Neural progenitor cell (in vitro differentiated cells): ENCODE measurements around the gene SSUH2. TPM values are rescaled to one million over a fixed set of nuclear protein-coding genes. Genes with fewer than 3 reads are reported as not detected.
A peak's percentile ranks its signal among the peaks of the same experiment; 100 is the strongest.

Source experiments
- DNase-seq: peaks from one replicate; pipeline ENCODE4 v3.0.0-alpha.2; 2016; ENCODE audit warnings: low spot score
- H2AFZ ChIP-seq: fragments of 200-600 bp; sonication (generic); replicated peaks from 2 replicates; pipeline ENCODE4 v1.6.1; 2016; ENCODE audit warnings: antibody characterized with exemption
- H3F3A ChIP-seq: fragments of 200-600 bp; sonication (generic); 2 replicates; pipeline ENCODE4 v1.6.1; 2016; ENCODE audit warnings: antibody characterized with exemption, low read depth
- H3K27ac ChIP-seq: fragments of 200-600 bp; sonication (generic); 2 replicates; pipeline ENCODE4 v1.5.1; 2016; ENCODE audit warnings: mild to moderate bottlenecking
- H3K27me3 ChIP-seq: fragments of 200-600 bp; sonication (generic); 2 replicates; pipeline ENCODE4 v1.6.1; 2016; ENCODE audit warnings: mild to moderate bottlenecking, moderate library complexity
- H3K36me3 ChIP-seq: fragments of 200-600 bp; sonication (generic); 2 replicates; pipeline ENCODE4 v1.5.1; 2016
- H3K4me1 ChIP-seq: fragments of 200-600 bp; sonication (generic); 2 replicates; pipeline ENCODE4 v1.6.1; 2016; ENCODE audit warnings: mixed run types
- H3K4me2 ChIP-seq: fragments of 200-600 bp; sonication (generic); 2 replicates; pipeline ENCODE4 v1.6.1; 2016
- H3K4me3 ChIP-seq: fragments of 200-600 bp; sonication (generic); 2 replicates; pipeline ENCODE4 v1.5.1; 2016
- H3K79me2 ChIP-seq: fragments of 200-600 bp; sonication (generic); 2 replicates; pipeline ENCODE4 v1.6.1; 2016; ENCODE audit warnings: low read depth
- H3K9ac ChIP-seq: fragments of 200-600 bp; sonication (generic); 2 replicates; pipeline ENCODE4 v1.6.1; 2016
- H3K9me3 ChIP-seq: fragments of 200-600 bp; sonication (generic); 2 replicates; pipeline ENCODE4 v1.5.1; 2016; ENCODE audit warnings: low read depth
- H4K20me1 ChIP-seq: fragments of 200-600 bp; sonication (generic); 2 replicates; pipeline ENCODE4 v1.6.1; 2016; ENCODE audit warnings: low read depth
- H3K27ac Mint-ChIP-seq: 3 replicates; pipeline ENCODE4 v1.8.0; 2021; ENCODE audit warnings: mixed read lengths
- H3K27me3 Mint-ChIP-seq: 2 replicates; pipeline ENCODE4 v1.8.0; 2022; ENCODE audit warnings: low read depth, mild to moderate bottlenecking, inconsistent platforms, moderate library complexity, mixed read lengths; ENCODE audit not compliant: insufficient read depth
- H3K36me3 Mint-ChIP-seq: 3 replicates; pipeline ENCODE4 v1.8.0; 2021; ENCODE audit warnings: mixed read lengths
- H3K4me1 Mint-ChIP-seq: 3 replicates; pipeline ENCODE4 v1.8.0; 2021; ENCODE audit warnings: mixed read lengths
- H3K4me3 Mint-ChIP-seq: 3 replicates; pipeline ENCODE4 v1.8.0; 2021; ENCODE audit warnings: mild to moderate bottlenecking, moderate library complexity, mixed read lengths
- H3K9me3 Mint-ChIP-seq: 3 replicates; pipeline ENCODE4 v1.8.0; 2020; ENCODE audit warnings: mixed read lengths
- EZH2 ChIP-seq: fragments of 200-600 bp; sonication (generic); IDR thresholded peaks from 2 replicates; pipeline ENCODE4 v1.6.1; 2017; ENCODE audit warnings: antibody characterized with exemption, mild to moderate bottlenecking, moderate library complexity
- EZH2phosphoT487 ChIP-seq: fragments of 200-600 bp; sonication (generic); IDR thresholded peaks from 2 replicates; pipeline ENCODE4 v1.6.1; 2017; ENCODE audit warnings: antibody characterized with exemption
- total RNA-seq: library from RNA; depleted of rRNA; stranded (reverse); fragments of >200 nt; gene quantifications from 2 replicates; pipeline ENCODE4 v1.2.3, GENCODE V29; 2015; ENCODE audit warnings: low replicate concordance
- TF ChIP-seq, protein P1 (sequence below): fragments of 200-600 bp; sonication (generic); IDR thresholded peaks from 2 replicates; pipeline ENCODE4 v1.5.1; 2017; ENCODE audit warnings: antibody characterized with exemption, mild to moderate bottlenecking

The SSUH2 gene
- total RNA-seq, 1 donor from 2014 or later, result 0.37 TPM

GRCh38 chr3:8610951-8611350, 33.6 kb downstream of the SSUH2 start:
- H3K9me3 Mint-ChIP-seq, result no peaks in the 10 kb centered on the region
- H3K4me1 Mint-ChIP-seq, result peaks cover 41% of the 10 kb centered on the region
- no peaks in the 10 kb centered on the region for H3K36me3 Mint-ChIP-seq

DNA sequence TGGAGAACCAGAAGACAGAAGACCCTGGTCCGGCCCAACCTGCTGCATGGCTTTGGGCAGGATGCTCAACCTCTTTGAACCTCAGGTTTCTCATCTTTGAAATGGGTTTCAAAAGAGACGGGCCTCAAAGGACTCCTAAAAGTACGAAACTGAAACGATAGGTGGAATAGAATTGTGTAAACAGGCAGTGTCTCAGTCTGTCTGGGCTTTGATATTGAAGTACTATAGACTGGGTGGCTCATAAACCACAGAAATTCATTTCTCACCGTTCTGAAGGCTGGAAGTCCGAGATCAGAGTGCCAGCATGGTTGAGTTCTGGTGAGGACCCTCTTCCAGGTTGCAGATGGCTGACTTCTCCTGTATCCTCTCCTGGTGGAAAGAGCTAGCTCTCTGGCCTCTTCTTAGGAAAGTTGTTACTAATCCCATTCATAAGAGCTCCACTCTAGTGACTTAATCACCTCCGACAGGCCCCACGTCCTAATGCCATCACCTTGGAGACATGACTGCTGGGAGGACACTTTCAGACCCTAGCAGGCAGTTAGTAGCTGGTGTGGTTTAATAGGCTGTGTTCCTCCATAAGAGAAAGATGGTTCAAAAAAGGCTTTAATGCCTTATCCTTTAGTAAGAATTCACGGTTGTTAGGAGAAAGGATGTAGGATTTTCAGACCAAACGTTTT, 35.7 kb downstream of the SSUH2 start:
- Mint-ChIP-seq H3K4me3 (peak overlapping the region; percentile 54), H3K27ac (peak overlapping the region; percentile 98)
- no peak overlapping the region for H2AFZ ChIP-seq

More at GRCh38 chr3:8610951-8611350, 33.6 kb downstream of the SSUH2 start:
- Histone ChIP-seq H3F3A (no peaks in the 10 kb centered on the region), H3K27me3 (no peaks in the 10 kb centered on the region), H2AFZ (no peak overlapping the region), H3K4me1 (peaks cover 19% of the 10 kb centered on the region), H3K27ac (no peak overlapping the region), H3K36me3 (no peaks in the 10 kb centered on the region), H3K9ac (no peak overlapping the region), H3K4me2 (peak overlapping the region; percentile 38), H3K9me3 (no peaks in the 10 kb centered on the region), H4K20me1 (no peaks in the 10 kb centered on the region), H3K79me2 (no peaks in the 10 kb centered on the region), H3K4me3 (no peak overlapping the region)
- TF ChIP-seq, protein P1, sequence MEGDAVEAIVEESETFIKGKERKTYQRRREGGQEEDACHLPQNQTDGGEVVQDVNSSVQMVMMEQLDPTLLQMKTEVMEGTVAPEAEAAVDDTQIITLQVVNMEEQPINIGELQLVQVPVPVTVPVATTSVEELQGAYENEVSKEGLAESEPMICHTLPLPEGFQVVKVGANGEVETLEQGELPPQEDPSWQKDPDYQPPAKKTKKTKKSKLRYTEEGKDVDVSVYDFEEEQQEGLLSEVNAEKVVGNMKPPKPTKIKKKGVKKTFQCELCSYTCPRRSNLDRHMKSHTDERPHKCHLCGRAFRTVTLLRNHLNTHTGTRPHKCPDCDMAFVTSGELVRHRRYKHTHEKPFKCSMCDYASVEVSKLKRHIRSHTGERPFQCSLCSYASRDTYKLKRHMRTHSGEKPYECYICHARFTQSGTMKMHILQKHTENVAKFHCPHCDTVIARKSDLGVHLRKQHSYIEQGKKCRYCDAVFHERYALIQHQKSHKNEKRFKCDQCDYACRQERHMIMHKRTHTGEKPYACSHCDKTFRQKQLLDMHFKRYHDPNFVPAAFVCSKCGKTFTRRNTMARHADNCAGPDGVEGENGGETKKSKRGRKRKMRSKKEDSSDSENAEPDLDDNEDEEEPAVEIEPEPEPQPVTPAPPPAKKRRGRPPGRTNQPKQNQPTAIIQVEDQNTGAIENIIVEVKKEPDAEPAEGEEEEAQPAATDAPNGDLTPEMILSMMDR, result no peak
- TF ChIP-seq EZH2phosphoT487 (no peak), EZH2 (no peak)
- H3K4me3 Mint-ChIP-seq, result no peak overlapping the region
- DNase-seq, result no peak
- H3K27me3 Mint-ChIP-seq, result peaks cover 10% of the 10 kb centered on the region
- no peak overlapping the region for H3K27ac Mint-ChIP-seq

DNA sequence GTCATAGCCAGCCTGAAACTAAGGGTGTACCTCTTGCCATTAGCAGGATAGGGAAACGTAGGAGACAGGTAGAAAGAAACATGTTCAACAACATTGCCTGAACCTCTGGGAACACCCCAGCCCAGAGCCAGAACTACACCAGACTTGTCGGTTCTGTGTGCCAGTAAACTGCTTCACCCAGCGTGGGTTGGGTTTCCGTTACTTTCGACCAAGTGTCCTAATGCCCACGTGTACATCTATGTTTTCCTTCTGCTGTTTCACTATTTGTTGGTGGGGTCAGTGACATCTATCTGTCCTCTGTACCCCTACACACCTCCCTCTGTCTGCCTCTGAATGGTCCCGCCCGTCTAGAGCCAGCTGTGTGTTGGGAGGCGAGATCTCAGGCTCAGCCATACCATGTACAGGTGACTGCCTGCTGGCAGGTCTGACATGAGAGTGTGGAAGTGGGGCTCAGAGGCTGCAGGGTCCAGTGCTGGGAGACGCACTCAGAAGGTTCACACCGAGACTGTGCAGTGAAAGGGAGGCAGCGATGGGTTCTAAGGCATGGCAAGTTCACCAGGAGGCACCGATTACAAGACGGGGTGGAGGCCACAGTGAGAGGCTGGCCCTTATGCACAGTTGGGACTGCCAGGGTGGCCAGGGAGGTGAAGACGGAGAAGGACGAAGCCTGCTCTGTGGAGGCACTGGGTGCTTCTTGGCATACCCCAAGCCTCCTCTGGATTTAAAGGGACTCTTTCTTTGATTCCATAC, 36.4 kb downstream of the SSUH2 start:
- no peak overlapping the region for H3K9ac ChIP-seq
- H3K9me3 ChIP-seq, result no peaks in the 10 kb centered on the region
- H3K4me1 Mint-ChIP-seq, result peaks cover 42% of the 10 kb centered on the region
- no peaks in the 10 kb centered on the region for H3K27me3 ChIP-seq
- no peaks in the 10 kb centered on the region for H3K36me3 Mint-ChIP-seq
- H2AFZ ChIP-seq, result no peak overlapping the region
- no peaks in the 10 kb centered on the region for H3K79me2 ChIP-seq
- H3K4me1 ChIP-seq, result peaks cover 19% of the 10 kb centered on the region
- no peaks in the 10 kb centered on the region for H3F3A ChIP-seq
- H3K4me2 ChIP-seq, result no peak overlapping the region
- peaks cover 12% of the 10 kb centered on the region for H3K27me3 Mint-ChIP-seq
- no peaks in the 10 kb centered on the region for H3K36me3 ChIP-seq
- no peak for DNase-seq
- no peak overlapping the region for H3K27ac ChIP-seq
- H4K20me1 ChIP-seq, result no peaks in the 10 kb centered on the region
- H3K4me3 ChIP-seq, result no peak overlapping the region
- no peaks in the 10 kb centered on the region for H3K9me3 Mint-ChIP-seq
- H3K27ac Mint-ChIP-seq, result peak overlapping the region; percentile 95
- H3K4me3 Mint-ChIP-seq, result peak overlapping the region; percentile 24
- TF ChIP-seq, protein P1, result no peak
- TF ChIP-seq EZH2 (no peak), EZH2phosphoT487 (no peak)

More for the DNA sequence above, 35.7 kb downstream of the SSUH2 start:
- H4K20me1 ChIP-seq, result no peaks in the 10 kb centered on the region
- peaks cover 42% of the 10 kb centered on the region for H3K4me1 Mint-ChIP-seq
- peaks cover 12% of the 10 kb centered on the region for H3K27me3 Mint-ChIP-seq
- no peaks in the 10 kb centered on the region for H3F3A ChIP-seq
- no peaks in the 10 kb centered on the region for H3K36me3 ChIP-seq
- peak overlapping the region; percentile 23 for H3K4me2 ChIP-seq
- no peak overlapping the region for H3K27ac ChIP-seq
- no peaks in the 10 kb centered on the region for H3K36me3 Mint-ChIP-seq
- H3K4me3 ChIP-seq, result no peak overlapping the region
- TF ChIP-seq, protein P1, result no peak
- H3K79me2 ChIP-seq, result no peaks in the 10 kb centered on the region
- no peak overlapping the region for H3K9ac ChIP-seq
- no peak for DNase-seq
- H3K9me3 ChIP-seq, result no peaks in the 10 kb centered on the region
- peaks cover 19% of the 10 kb centered on the region for H3K4me1 ChIP-seq
- no peaks in the 10 kb centered on the region for H3K27me3 ChIP-seq
- no peaks in the 10 kb centered on the region for H3K9me3 Mint-ChIP-seq
